Ovary (tissue), 9 donors: ENCODE data around the gene C12orf54. TPM values are rescaled to one million over a fixed set of nuclear protein-coding genes. Genes with fewer than 3 reads are reported as not detected.
"Not testable (repeated sequence)": the region's sequence is repeated elsewhere in the genome, so short reads cannot be mapped to it uniquely, and the experiment has no call there.

ENCODE experiments used
- DNase-seq, 5 donors: peaks; one replicate each; pipeline ENCODE4 v3.0.0-alpha.2; 2019 to 2020
- H3K27ac ChIP-seq, 2 donors: fragments of 200-600 bp; one replicate each; pipeline versions ENCODE4 v1.5.1 to v1.8.0; 2019 to 2022
- H3K27me3 ChIP-seq: fragments of 200-600 bp; one replicate; pipeline ENCODE4 v1.8.0; 2022
- H3K36me3 ChIP-seq: fragments of 200-600 bp; sonication (generic); one replicate; pipeline ENCODE4 v1.5.1; 2019
- H3K4me1 ChIP-seq: one replicate; pipeline ENCODE4 v1.8.1; 2013; ENCODE audit warnings: mild to moderate bottlenecking, moderate library complexity; ENCODE audit not compliant: insufficient read depth
- H3K4me3 ChIP-seq: fragments of 200-600 bp; sonication (generic); one replicate; pipeline ENCODE4 v1.5.1; 2017
- H3K9me3 ChIP-seq, 2 donors: fragments of 200-600 bp in 1 of 2; sonication (generic) in 1 of 2; one replicate each; pipeline versions ENCODE4 v1.5.1 to v1.8.1; 2013 to 2019; ENCODE audit warnings: mild to moderate bottlenecking in 1 of 2, moderate library complexity in 1 of 2
- EP300 ChIP-seq: sonication (generic); formaldehyde crosslinking; IDR thresholded peaks from one replicate; pipeline ENCODE4 v1.6.1; 2017; ENCODE audit warnings: antibody characterized with exemption
- POLR2A ChIP-seq: fragments of 450-650 bp; IDR thresholded peaks from one replicate; pipeline ENCODE4 v1.6.1; 2017; ENCODE audit warnings: antibody characterized with exemption, mild to moderate bottlenecking, moderate library complexity
- WGBS, 3 donors: extraction: QIAGEN DNeasy Blood & Tissue Kit in 1 of 3; methylation state at CpG; one replicate each; pipeline versions ENCODE4 v1.1.5 to v1.1.7; 2013 to 2017; 5-methylcytosine and 5-hydroxymethylcytosine counted together
- intact Hi-C, 4 donors: fragments of 100-400 bp; cut with DNase I; formaldehyde crosslinking; loops; one replicate each; pipeline versions ENCODE4 v1.11.0 to v1.15.1; 2022 to 2023
- polyA plus RNA-seq, 2 donors: library from polyadenylated mRNA; stranded (reverse); fragments of 200-250 nt in 1 of 2; fragments of 350-450 nt in 1 of 2; fragmentation: Illumina TruSeq in 1 of 2; extraction: RNeasy Lipid Tissue Mini Kit (QIAGEN cat#74804) in 1 of 2; gene quantifications; one replicate each; pipeline ENCODE4 v1.2.3, GENCODE V29; 2013 to 2014
- total RNA-seq, 7 donors: library from RNA; depleted of rRNA in 2 of 7; stranded (reverse); fragments of >200 nt in 2 of 7; fragmentation: NEBNext Ultra II Directional in 3 of 7; extraction: Animal tissue kit (Norgen Biotek cat#: 25700) in 3 of 7; gene quantifications; one replicate each; pipeline versions ENCODE4 v1.1.0 to v1.2.4, GENCODE V29; 2016 to 2023
- TF ChIP-seq, protein P1 (sequence below), 3 donors: fragments of 450-650 bp in 2 of 3; fragments of 200-600 bp in 1 of 3; IDR thresholded peaks; one replicate each; pipeline versions ENCODE4 v1.5.1 to v1.8.0; 2016 to 2022; ENCODE audit warnings: antibody characterized with exemption in 3 of 3, mild to moderate bottlenecking in 1 of 3
- donor health status: DM: no; HTN: no; CAD: no; lungs with moderate emphysema.
- donor health status: DM: no; HTN: no; CAD: no.
- donor health status: Bipolar disorder and iron deficiency.
- donor health status: DM: yes; HTN: yes; CAD: no.
- donor health status: DM: no; HTN: no; CAD: no.
- donor health status: DM: yes; HTN: yes; CAD: no.

C12orf54 gene
- total and polyA plus RNA-seq, 9 donors: 0.21 to 1.4 (median 1.2) TPM; not detected in 1

DNA sequence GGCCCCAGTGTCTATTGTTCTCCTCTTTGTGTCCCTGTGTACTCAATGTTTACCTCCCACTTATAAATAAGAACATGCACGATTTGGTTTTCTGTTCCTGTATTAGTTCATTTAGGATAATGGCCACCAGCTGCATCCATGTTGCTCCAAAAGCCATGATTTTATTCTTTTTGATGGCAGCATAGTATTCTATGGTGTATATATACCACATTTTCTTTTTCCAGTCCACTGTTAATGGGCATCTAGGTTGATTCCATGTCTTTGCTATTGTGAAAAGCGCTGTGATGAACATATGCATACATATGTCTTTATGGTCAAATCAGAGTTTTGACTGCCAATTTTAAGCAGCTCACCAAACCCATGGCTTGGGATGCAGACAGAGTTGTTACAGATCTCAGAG is 27.2 kb upstream of the C12orf54 start:
- Histone ChIP-seq H3K27me3 (no peaks in the 10 kb centered on the region), H3K36me3 (no peaks in the 10 kb centered on the region), H3K9me3 (no peaks in the 10 kb centered on the region), H3K27ac (no peak overlapping the region), H3K4me1 (no peaks in the 10 kb centered on the region), H3K4me3 (no peak overlapping the region)
- TF ChIP-seq, protein P1, sequence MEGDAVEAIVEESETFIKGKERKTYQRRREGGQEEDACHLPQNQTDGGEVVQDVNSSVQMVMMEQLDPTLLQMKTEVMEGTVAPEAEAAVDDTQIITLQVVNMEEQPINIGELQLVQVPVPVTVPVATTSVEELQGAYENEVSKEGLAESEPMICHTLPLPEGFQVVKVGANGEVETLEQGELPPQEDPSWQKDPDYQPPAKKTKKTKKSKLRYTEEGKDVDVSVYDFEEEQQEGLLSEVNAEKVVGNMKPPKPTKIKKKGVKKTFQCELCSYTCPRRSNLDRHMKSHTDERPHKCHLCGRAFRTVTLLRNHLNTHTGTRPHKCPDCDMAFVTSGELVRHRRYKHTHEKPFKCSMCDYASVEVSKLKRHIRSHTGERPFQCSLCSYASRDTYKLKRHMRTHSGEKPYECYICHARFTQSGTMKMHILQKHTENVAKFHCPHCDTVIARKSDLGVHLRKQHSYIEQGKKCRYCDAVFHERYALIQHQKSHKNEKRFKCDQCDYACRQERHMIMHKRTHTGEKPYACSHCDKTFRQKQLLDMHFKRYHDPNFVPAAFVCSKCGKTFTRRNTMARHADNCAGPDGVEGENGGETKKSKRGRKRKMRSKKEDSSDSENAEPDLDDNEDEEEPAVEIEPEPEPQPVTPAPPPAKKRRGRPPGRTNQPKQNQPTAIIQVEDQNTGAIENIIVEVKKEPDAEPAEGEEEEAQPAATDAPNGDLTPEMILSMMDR (IDR thresholded peaks at IDR 0.05): no peak
- TF ChIP-seq EP300 (no peak), POLR2A (no peak)
- intact Hi-C loops: loop anchor here in 2 of 4 donors (10.0 kb wide), 2 partner anchors 260 to 270 kb away; partner anchors contain the start of gene CCDC184 (in 1 of the 2)
- WGBS, 3 donors: 57 to 72% (median 62%) methylated on average over 2 of the region's 2 CpGs
- DNase-seq: no peak

DNA sequence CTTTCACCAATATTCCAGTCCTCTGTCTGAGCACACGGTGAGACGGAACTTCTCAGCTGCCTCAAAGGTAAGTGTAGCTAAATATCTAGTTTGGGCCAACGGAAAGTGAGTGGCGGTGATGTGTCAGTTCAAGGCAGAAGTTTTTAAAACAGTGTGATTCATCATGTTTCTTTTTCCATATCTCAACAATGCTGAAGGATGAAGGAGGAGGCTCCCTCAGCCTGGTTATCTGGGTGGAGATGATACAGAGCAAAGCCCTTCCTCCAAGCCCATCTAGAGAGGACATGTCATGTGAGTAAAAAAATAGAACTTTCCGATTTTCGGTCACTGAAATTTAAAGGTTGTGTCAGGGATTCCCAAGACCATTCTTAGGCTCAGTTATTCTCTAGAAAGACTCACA is 23.0 kb upstream of the C12orf54 start:
- Histone ChIP-seq H3K4me1 (no peaks in the 10 kb centered on the region), H3K9me3 (no peaks in the 10 kb centered on the region), H3K36me3 (no peaks in the 10 kb centered on the region), H3K27ac (no peak overlapping the region), H3K4me3 (no peak overlapping the region), H3K27me3 (no peaks in the 10 kb centered on the region)
- TF ChIP-seq EP300 (no peak), POLR2A (no peak)
- TF ChIP-seq, protein P1 (IDR thresholded peaks at IDR 0.05): no peak
- WGBS, 3 donors: 77 to 89% (median 80%) methylated on average over 6 of the region's 6 CpGs
- no peak for DNase-seq
- intact Hi-C loops: loop anchor here in 2 of 4 donors (10.0 kb wide), 2 partner anchors 264 to 274 kb away; partner anchors contain the start of gene CCDC184 (in 1 of the 2)

GRCh38 chr12:48469027-48469426 is 13.3 kb upstream of the C12orf54 start:
- 74 to 83% (median 78%) methylated on average over 9 of the region's 9 CpGs for WGBS, 3 donors
- DNase-seq, H3K27me3 ChIP-seq, H3K4me1 ChIP-seq, H3K9me3 ChIP-seq, H3K4me3 ChIP-seq, intact Hi-C loops, H3K27ac ChIP-seq, H3K36me3 ChIP-seq: not testable (repeated sequence)

DNA sequence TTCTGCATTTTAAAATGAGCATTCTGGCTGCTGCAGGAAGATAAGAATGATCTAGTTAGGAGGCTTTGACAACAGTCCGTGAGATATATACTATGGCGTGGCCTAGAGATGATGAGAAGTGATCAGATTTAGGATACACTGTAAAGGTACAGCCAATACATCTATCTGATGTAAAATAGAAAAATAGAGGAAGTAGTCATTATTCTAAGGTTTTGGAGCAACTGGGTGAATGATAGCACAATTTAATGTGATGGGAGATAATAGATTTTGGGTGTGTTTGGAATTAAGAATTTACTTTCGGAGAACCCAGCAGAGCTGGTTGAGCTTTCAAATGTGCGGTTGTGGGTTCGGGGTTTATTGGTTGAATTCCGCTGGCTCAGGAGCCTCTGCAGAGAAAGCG is 10.0 kb upstream of the C12orf54 start, which contains the start of gene ANP32D:
TSS of gene ANP32D (plus strand) at position 301 of the 400 bp plus-strand sequence. CDS start 106 bp downstream, outside the sequence.
- Histone ChIP-seq H3K27me3 (no peaks in the 10 kb centered on the region), H3K4me3 (no peak within 1 kb of the TSS), H3K27ac (no peak within 1 kb of the TSS), H3K9me3 (no peaks in the 10 kb centered on the region), H3K4me1 (no peaks in the 10 kb centered on the region), H3K36me3 (no peaks in the 10 kb centered on the region)
- TF ChIP-seq POLR2A: no peak
- TF ChIP-seq, protein P1 (IDR thresholded peaks at IDR 0.05): no peak
- TF ChIP-seq EP300: no peak
- WGBS, 3 donors: 92 to 95% (median 93%) methylated on average over 7 of the region's 7 CpGs
- intact Hi-C loops: no loop called here
- no peak for DNase-seq

DNA sequence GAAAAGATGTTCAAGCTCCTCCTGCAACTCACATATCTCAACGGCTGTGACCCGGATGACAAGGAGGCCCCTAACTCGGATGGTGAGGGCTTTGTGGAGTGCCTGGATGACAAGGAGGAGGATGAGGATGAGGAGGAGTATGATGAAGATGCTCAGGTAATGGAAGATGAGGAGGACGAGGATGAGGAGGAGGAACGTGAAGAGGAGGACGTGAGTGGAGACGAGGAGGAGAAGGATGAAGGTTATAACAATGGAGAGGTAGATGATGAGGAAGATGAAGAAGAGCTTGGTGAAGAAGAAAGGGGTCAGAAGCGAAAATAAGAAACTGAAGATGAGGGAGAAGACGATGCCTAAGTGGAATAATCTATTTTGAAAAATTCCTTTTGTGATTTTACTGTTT is 9.2 kb upstream of the C12orf54 start:
- no peak for DNase-seq
- Histone ChIP-seq H3K4me1 (no peaks in the 10 kb centered on the region), H3K9me3 (no peaks in the 10 kb centered on the region), H3K27ac (no peak overlapping the region), H3K4me3 (no peak overlapping the region), H3K27me3 (no peaks in the 10 kb centered on the region), H3K36me3 (no peaks in the 10 kb centered on the region)
- WGBS, 3 donors: 71 to 82% (median 73%) methylated on average over 9 of the region's 9 CpGs
- intact Hi-C loops: no loop called here
- TF ChIP-seq, protein P1 (IDR thresholded peaks at IDR 0.05): no peak
- TF ChIP-seq EP300 (no peak), POLR2A (no peak)

- WGBS, 3 donors: 77 to 82% (median 81%) methylated on average over 11 of the region's 11 CpGs
- DNase-seq, H3K27ac ChIP-seq, H3K27me3 ChIP-seq, H3K4me3 ChIP-seq, H3K36me3 ChIP-seq, intact Hi-C loops, H3K9me3 ChIP-seq, H3K4me1 ChIP-seq: not testable (repeated sequence)
Observed at GRCh38 chr12:48474497-48474896, 7.8 kb upstream of the C12orf54 start.
